H1 (cell line): ENCODE results near the gene SIGLEC7. TPM values are rescaled to one million over a fixed set of nuclear protein-coding genes. Genes with fewer than 3 reads are reported as not detected.

Experiments
- CTCF ChIA-PET: fragments of 300-600 bp; sonication (Branson Sonifier 250); formaldehyde crosslinking; loops from one replicate; lab custom pipeline; 2021; ENCODE audit not compliant: partially characterized antibody; lab: Charles Lee
- POLR2A ChIA-PET: fragments of 300-600 bp; sonication (Branson Sonifier 250); formaldehyde crosslinking; loops from one replicate; lab custom pipeline; 2021; ENCODE audit warnings: inconsistent platforms; ENCODE audit not compliant: partially characterized antibody; lab: Charles Lee
- DNase-seq, 2 experiments: peaks; one replicate each; pipeline versions ENCODE4 v3.0.0 to v3.0.0-alpha.2; 2010 to 2022; ENCODE audit warnings: low spot score in 2 of 2, low read depth in 1 of 2, mixed read lengths in 1 of 2
- FAIRE-seq: peaks from 2 replicates; lab custom pipeline; 2011; peaks lifted over from hg19 to GRCh38; lab: Jason Lieb, UNC
- H2AFZ ChIP-seq: 2 replicates; pipeline ENCODE4 v1.8.1; 2012; ENCODE audit warnings: low read length, inconsistent platforms
- H2AK5ac ChIP-seq: 2 replicates; pipeline ENCODE4 v1.6.1; 2013; ENCODE audit warnings: low read depth, low read length
- H2BK120ac ChIP-seq: replicated peaks from 2 replicates; pipeline ENCODE3; 2013; ENCODE audit warnings: low read depth, low read length, inconsistent platforms
- H2BK12ac ChIP-seq: 2 replicates; pipeline ENCODE4 v1.6.1; 2013; ENCODE audit warnings: low read depth, low read length
- H2BK15ac ChIP-seq: 2 replicates; pipeline ENCODE4 v1.6.1; 2013; ENCODE audit warnings: low read length
- H2BK20ac ChIP-seq: 2 replicates; pipeline ENCODE4 v1.6.1; 2013; ENCODE audit warnings: low read length
- H2BK5ac ChIP-seq: 2 replicates; pipeline ENCODE4 v1.6.1; 2013; ENCODE audit warnings: low read depth, low read length
- H3K14ac ChIP-seq: 2 replicates; pipeline ENCODE4 v1.6.1; 2013; ENCODE audit warnings: inconsistent platforms; ENCODE audit not compliant: insufficient read length
- H3K18ac ChIP-seq: 2 replicates; pipeline ENCODE4 v1.6.1; 2013; ENCODE audit warnings: low read length; ENCODE audit errors: extremely low read depth
- H3K23ac ChIP-seq: 2 replicates; pipeline ENCODE4 v1.6.1; 2013; ENCODE audit warnings: inconsistent platforms; ENCODE audit not compliant: insufficient read length
- H3K23me2 ChIP-seq: 2 replicates; pipeline ENCODE4 v1.6.1; 2013; ENCODE audit warnings: low read depth, low read length
- H3K27ac ChIP-seq: 2 replicates; pipeline ENCODE4 v1.6.1; 2011; ENCODE audit warnings: low read depth, low read length, inconsistent platforms
- H3K27me3 ChIP-seq, 4 experiments: replicated peaks in 1 of 4; 1 replicate in 1 of 4; 2 replicates in 3 of 4; pipeline versions ENCODE4 v1.6.1 to v1.8.1; 2011 to 2013; ENCODE audit warnings: low read length in 3 of 4, mild to moderate bottlenecking in 3 of 4, inconsistent platforms in 2 of 4, mixed read lengths in 2 of 4, moderate library complexity in 1 of 4; ENCODE audit not compliant: control insufficient read depth in 3 of 4, insufficient read depth in 3 of 4; ENCODE audit errors: extremely low read depth in 1 of 4
- H3K36me3 ChIP-seq, 4 experiments: 2 replicates each; pipeline versions ENCODE4 v1.6.1 to v1.8.1; 2011 to 2013; ENCODE audit warnings: mild to moderate bottlenecking in 4 of 4, low read length in 3 of 4, moderate library complexity in 2 of 4, control low read depth in 1 of 4, inconsistent platforms in 1 of 4; ENCODE audit not compliant: insufficient read depth in 4 of 4, control insufficient read depth in 2 of 4
- H3K4ac ChIP-seq: replicated peaks from 2 replicates; pipeline ENCODE3; 2013; ENCODE audit warnings: low read length, low read depth, mixed read lengths, inconsistent platforms; ENCODE audit not compliant: insufficient read length
- H3K4me1 ChIP-seq, 4 experiments: replicated peaks in 1 of 4; 1 replicate in 1 of 4; 2 replicates in 3 of 4; pipeline versions ENCODE4 v1.6.1 to v1.8.1; 2011 to 2013; ENCODE audit warnings: low read length in 3 of 4, inconsistent platforms in 2 of 4, mixed read lengths in 1 of 4; ENCODE audit not compliant: insufficient read depth in 4 of 4, control insufficient read depth in 3 of 4
- H3K4me2 ChIP-seq, 2 experiments: 2 replicates each; pipeline versions ENCODE4 v1.6.1 to v1.8.1; 2011 to 2013; ENCODE audit warnings: low read depth in 2 of 2, low read length in 2 of 2, control low read depth in 1 of 2, inconsistent platforms in 1 of 2, mild to moderate bottlenecking in 1 of 2; ENCODE audit not compliant: insufficient read depth in 1 of 2
- H3K4me3 ChIP-seq, 4 experiments: fragments of 200-600, 300-600 bp in 1 of 4; sonication (generic), shearing (Covaris generic), sonication (Bioruptor Twin) in 1 of 4; 2 replicates each; pipeline versions ENCODE4 v1.5.1 to v1.8.1; 2011 to 2016; ENCODE audit warnings: low read length in 4 of 4, low read depth in 3 of 4, control low read depth in 2 of 4, inconsistent platforms in 2 of 4, mild to moderate bottlenecking in 2 of 4, mixed read lengths in 1 of 4, moderate library complexity in 1 of 4; ENCODE audit not compliant: insufficient read depth in 2 of 4; ENCODE audit errors: extremely low read depth in 1 of 4
- H3K56ac ChIP-seq: replicated peaks from 2 replicates; pipeline ENCODE3; 2013; ENCODE audit warnings: low read depth, mild to moderate bottlenecking, mixed read lengths, low read length, inconsistent platforms; ENCODE audit not compliant: insufficient read length
- H3K79me1 ChIP-seq: 2 replicates; pipeline ENCODE4 v1.6.1; 2013; ENCODE audit warnings: low read depth, low read length, control low read depth
- H3K79me2 ChIP-seq, 2 experiments: 2 replicates each; pipeline versions ENCODE4 v1.6.1 to v1.8.1; 2012 to 2013; ENCODE audit warnings: low read length in 2 of 2, mild to moderate bottlenecking in 2 of 2, inconsistent platforms in 1 of 2; ENCODE audit not compliant: insufficient read depth in 2 of 2, control insufficient read depth in 1 of 2
- H3K9ac ChIP-seq, 4 experiments: replicated peaks in 1 of 4; 1 replicate in 1 of 4; 2 replicates in 3 of 4; pipeline versions ENCODE4 v1.6.1 to v1.8.1; 2011 to 2013; ENCODE audit warnings: low read depth in 3 of 4, low read length in 3 of 4, control low read depth in 2 of 4, mild to moderate bottlenecking in 2 of 4, moderate library complexity in 2 of 4, inconsistent platforms in 1 of 4; ENCODE audit errors: extremely low read depth in 1 of 4
- H3K9me3 ChIP-seq, 2 experiments: 2 replicates each; pipeline versions ENCODE4 v1.6.1 to v1.8.1; 2012 to 2013; ENCODE audit warnings: mild to moderate bottlenecking in 2 of 2, moderate library complexity in 2 of 2, control low read depth in 1 of 2, inconsistent platforms in 1 of 2, low read depth in 1 of 2, low read length in 1 of 2, mixed read lengths in 1 of 2; ENCODE audit not compliant: insufficient read depth in 2 of 2
- H4K20me1 ChIP-seq, 2 experiments: replicated peaks in 1 of 2; 2 replicates each; pipeline versions ENCODE3 to v1.8.1; 2011 to 2013; ENCODE audit warnings: inconsistent platforms in 2 of 2, low read length in 2 of 2, mild to moderate bottlenecking in 1 of 2; ENCODE audit not compliant: insufficient read depth in 2 of 2, control insufficient read depth in 1 of 2
- H4K5ac ChIP-seq: 2 replicates; pipeline ENCODE4 v1.6.1; 2013; ENCODE audit warnings: low read length, low read depth, mixed read lengths, inconsistent platforms; ENCODE audit not compliant: insufficient read length
- H4K8ac ChIP-seq: 2 replicates; pipeline ENCODE4 v1.8.0; 2013; ENCODE audit warnings: mild to moderate bottlenecking, moderate library complexity, low read length, inconsistent platforms; ENCODE audit not compliant: insufficient read depth; ENCODE audit errors: extremely low read depth
- H4K91ac ChIP-seq: replicated peaks from 2 replicates; pipeline ENCODE3; 2013; ENCODE audit warnings: low read length, mixed read lengths, inconsistent platforms; ENCODE audit not compliant: insufficient read length
- CBX8 ChIP-seq: fragments of 300-800, 300-1000 bp; sonication (generic); IDR thresholded peaks from 2 replicates; pipeline ENCODE4 v1.7.1; 2016; ENCODE audit warnings: low read depth, low read length, borderline replicate concordance
- CHD2 ChIP-seq: IDR thresholded peaks from 2 replicates; pipeline ENCODE4 v1.6.1; 2012; ENCODE audit warnings: low read length, improper control_type of control experiment
- CTBP2 ChIP-seq: IDR thresholded peaks from 2 replicates; pipeline ENCODE4 v1.7.0; 2011; ENCODE audit warnings: borderline replicate concordance, mild to moderate bottlenecking, moderate library complexity, mixed read lengths, low read length; ENCODE audit not compliant: insufficient read depth, insufficient read length
- EP300 ChIP-seq, 2 experiments: IDR thresholded peaks; 1 replicate in 1 of 2; 2 replicates in 1 of 2; pipeline ENCODE4 v1.6.1; 2011 to 2012; ENCODE audit warnings: low read depth in 2 of 2, low read length in 2 of 2, mild to moderate bottlenecking in 2 of 2, borderline replicate concordance in 1 of 2, inconsistent platforms in 1 of 2, moderate library complexity in 1 of 2
- NRF1 ChIP-seq: IDR thresholded peaks from 2 replicates; pipeline ENCODE4 v1.6.1; 2011; ENCODE audit warnings: mild to moderate bottlenecking, low read depth, low read length, improper control_type of control experiment
- POU5F1 ChIP-seq: IDR thresholded peaks from 2 replicates; pipeline ENCODE4 v1.6.1; 2011; ENCODE audit warnings: low read depth, mild to moderate bottlenecking, low read length, moderate library complexity
- RAD21 ChIP-seq, 2 experiments: IDR thresholded peaks in 1 of 2; conservative IDR thresholded peaks in 1 of 2; 2 replicates each; pipeline ENCODE4 v1.6.1; 2011; ENCODE audit warnings: low read depth in 2 of 2, low read length in 2 of 2, improper control_type of control experiment in 1 of 2, inconsistent platforms in 1 of 2, mild to moderate bottlenecking in 1 of 2, moderate library complexity in 1 of 2
- YY1 ChIP-seq: IDR thresholded peaks from 2 replicates; pipeline ENCODE4 v1.6.1; 2011; ENCODE audit warnings: low read depth, mild to moderate bottlenecking, low read length
- WGBS, 2 experiments: shearing (Covaris generic) in 1 of 2; methylation state at CpG; one replicate each; pipeline versions ENCODE4 v1.1.6 to v1.1.7; 2013 to 2015; ENCODE audit warnings: low lambda C conversion rate in 2 of 2, mixed read lengths in 2 of 2, inconsistent platforms in 1 of 2, low coverage in 1 of 2, missing lambda C conversion rate in 1 of 2; ENCODE audit not compliant: insufficient replicate concordance in 2 of 2, insufficient coverage in 1 of 2, insufficient read length in 1 of 2; ENCODE audit errors: extremely low coverage in 1 of 2, missing lambda C conversion rate in 1 of 2; 5-methylcytosine and 5-hydroxymethylcytosine counted together
- polyA plus RNA-seq, 7 experiments: library from polyadenylated mRNA; depleted of rRNA in 3 of 7; stranded (reverse) in 5 of 7; unstranded in 2 of 7; fragments of >200 nt in 5 of 7; fragments of 200-250 nt in 2 of 7; gene quantifications; 1 replicate in 5 of 7; 2 replicates in 1 of 7; 4 replicates in 1 of 7; pipeline versions ENCODE4 v1.2.1 to v1.2.3, GENCODE V29; 2011 to 2013; ENCODE audit warnings: missing spikeins in 2 of 7, mixed read lengths in 2 of 7
- total RNA-seq: library from RNA; stranded (reverse); fragmentation: NEBNext Ultra II Directional; extraction: Animal tissue kit (Norgen Biotek cat#: 25700); gene quantifications from 2 replicates; pipeline ENCODE4 v1.2.1, GENCODE V29; 2021
- TF ChIP-seq, protein P1 (sequence below): IDR thresholded peaks from 2 replicates; pipeline ENCODE4 v1.6.1; 2012; ENCODE audit warnings: low read length, inconsistent platforms
- TF ChIP-seq, protein P2 (sequence below): IDR thresholded peaks from 2 replicates; pipeline ENCODE4 v1.6.1; 2012; ENCODE audit warnings: inconsistent platforms

Gene SIGLEC7
- total and polyA plus RNA-seq, 2 of the 8 experiments (the other 6 are each of a cell fraction or from before 2014, with no cell fraction given): not detected

DNA sequence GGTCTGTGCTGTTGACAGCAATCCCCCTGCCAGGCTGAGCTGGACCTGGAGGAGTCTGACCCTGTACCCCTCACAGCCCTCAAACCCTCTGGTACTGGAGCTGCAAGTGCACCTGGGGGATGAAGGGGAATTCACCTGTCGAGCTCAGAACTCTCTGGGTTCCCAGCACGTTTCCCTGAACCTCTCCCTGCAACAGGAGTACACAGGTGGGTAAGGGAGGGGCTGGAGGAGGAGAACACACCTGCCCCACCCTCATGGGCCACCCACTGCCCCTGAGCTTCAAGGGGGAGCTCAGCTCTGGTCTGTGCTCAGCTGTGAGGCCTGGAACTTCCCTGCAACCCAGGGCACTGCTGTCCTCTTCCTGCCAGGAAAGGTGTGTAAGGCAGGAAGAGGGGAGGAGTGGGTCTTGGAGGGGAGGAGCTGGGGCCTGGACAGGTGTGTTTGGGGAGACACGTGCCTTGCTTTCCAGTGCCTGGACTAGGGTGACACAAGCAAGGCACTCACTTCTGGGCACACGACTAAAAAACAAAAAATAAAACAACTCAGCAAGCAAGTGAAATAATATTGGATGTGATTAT, 3.9 kb downstream of the SIGLEC7 start:
- ChIA-PET POLR2A (no interaction called here), CTCF (interaction anchor here (0.6 to 6.9 kb wide), 4 partner anchors 10 to 462 kb away, joined by 3 to 62 read pairs (median 4); no protein-coding TSS in a partner anchor)
- Histone ChIP-seq H2AFZ (no peak overlapping the region), H3K18ac (no peak overlapping the region), H4K20me1 (no peaks in the 10 kb centered on the region), H3K14ac (no peak overlapping the region), H2BK12ac (no peak overlapping the region), H4K91ac (no peak overlapping the region), H3K4me1 (peaks cover 0 to 11% (median 4%) of the 10 kb centered on the region in 4 experiments; a peak in 4 of 7 replicates), H3K27me3 (no peaks in the 10 kb centered on the region), H3K9me3 (0 out of 4 replicates have a peak, but pooled peaks cover 0 to 2% of the 10 kb centered on the region in 2 experiments), H3K23me2 (no peaks in the 10 kb centered on the region), H3K27ac (no peak overlapping the region), H2BK120ac (no peak overlapping the region), H3K56ac (no peak overlapping the region), H4K5ac (no peak overlapping the region), H3K36me3 (no peaks in the 10 kb centered on the region), H3K4me3 (no peak overlapping the region), H2AK5ac (no peak overlapping the region), H2BK20ac (no peak overlapping the region), H2BK15ac (no peak overlapping the region), H3K4me2 (no peak overlapping the region), H4K8ac (no peak overlapping the region), H3K23ac (no peak overlapping the region), H3K79me2 (no peaks in the 10 kb centered on the region), H3K9ac (no peak overlapping the region), H3K79me1 (no peaks in the 10 kb centered on the region), H2BK5ac (no peak overlapping the region), H3K4ac (no peak overlapping the region)
- FAIRE-seq (no peak), DNase-seq (no peak)
- 61% methylated on average over 4 of the region's 4 CpGs; no CpG with 5 or more reads in 1 of the 2 experiments for WGBS, 2 experiments
- TF ChIP-seq, protein P1, sequence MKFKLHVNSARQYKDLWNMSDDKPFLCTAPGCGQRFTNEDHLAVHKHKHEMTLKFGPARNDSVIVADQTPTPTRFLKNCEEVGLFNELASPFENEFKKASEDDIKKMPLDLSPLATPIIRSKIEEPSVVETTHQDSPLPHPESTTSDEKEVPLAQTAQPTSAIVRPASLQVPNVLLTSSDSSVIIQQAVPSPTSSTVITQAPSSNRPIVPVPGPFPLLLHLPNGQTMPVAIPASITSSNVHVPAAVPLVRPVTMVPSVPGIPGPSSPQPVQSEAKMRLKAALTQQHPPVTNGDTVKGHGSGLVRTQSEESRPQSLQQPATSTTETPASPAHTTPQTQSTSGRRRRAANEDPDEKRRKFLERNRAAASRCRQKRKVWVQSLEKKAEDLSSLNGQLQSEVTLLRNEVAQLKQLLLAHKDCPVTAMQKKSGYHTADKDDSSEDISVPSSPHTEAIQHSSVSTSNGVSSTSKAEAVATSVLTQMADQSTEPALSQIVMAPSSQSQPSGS: no peak
- TF ChIP-seq YY1: no peak
- TF ChIP-seq CHD2: no peak
- TF ChIP-seq RAD21 (IDR thresholded peaks at IDR 0.05 in 1 of 2, conservative IDR thresholded peaks at IDR 0.05 in 1 of 2; ENCODE audit: low read depth in 2 of 2, low read length in 2 of 2): no peak
- no peak for TF ChIP-seq CTBP2
- TF ChIP-seq EP300 (IDR thresholded peaks at IDR 0.05; ENCODE audit: borderline replicate concordance in 1 of 2, low read depth in 2 of 2, low read length in 2 of 2): no peak
- TF ChIP-seq, protein P2, sequence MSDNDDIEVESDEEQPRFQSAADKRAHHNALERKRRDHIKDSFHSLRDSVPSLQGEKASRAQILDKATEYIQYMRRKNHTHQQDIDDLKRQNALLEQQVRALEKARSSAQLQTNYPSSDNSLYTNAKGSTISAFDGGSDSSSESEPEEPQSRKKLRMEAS: no peak
- no peak for TF ChIP-seq POU5F1
- TF ChIP-seq CBX8: no peak
- TF ChIP-seq NRF1: no peak
